ENCODE results near the gene TRIM17. TPM values are rescaled to one million over a fixed set of nuclear protein-coding genes. Genes with fewer than 3 reads are reported as not detected.
A peak's percentile ranks its signal among the peaks of the same experiment; 100 is the strongest.

TRIM17 gene
- total and polyA plus RNA-seq, 7 donors = 0.44 to 0.95 TPM; not detected in 5

- Histone ChIP-seq H3K36me3 (peaks cover 0 to 13% (median 3%) of the 10 kb centered on the region in 4 donors), H3K9me3 (no peaks in the 10 kb centered on the region), H3K4me1 (peaks cover 0 to 47% (median 42%) of the 10 kb centered on the region in 4 donors), H3K27ac (peak overlapping the region in 3 of 4 donors; percentile 81 to 87 (median 85)), H3K4me3 (peak overlapping the region; percentile 75 to 99 (median 83)), H3K27me3 (no peaks in the 10 kb centered on the region)
- DNase-seq = no peak
- WGBS, 2 donors = 8 to 31% methylated on average over 11 of the region's 11 CpGs
- intact Hi-C loops (cut with DNase I) = loop anchor here (5.0 kb wide), 2 partner anchors 193 to 268 kb away; no protein-coding TSS in a partner anchor
- TF ChIP-seq POLR2A (IDR thresholded peaks at IDR 0.05) = no peak
- TF ChIP-seq CTCF (IDR thresholded peaks at IDR 0.05) = no peak
- TF ChIP-seq POLR2AphosphoS5 (IDR thresholded peaks at IDR 0.05) = no peak
- TF ChIP-seq EP300 (IDR thresholded peaks at IDR 0.05) = no peak
Measured at GRCh38 chr1:228405200-228405978, 11.3 kb downstream of the TRIM17 start.

- Histone ChIP-seq H3K27ac (no peak overlapping the region), H3K27me3 (no peaks in the 10 kb centered on the region), H3K9me3 (no peaks in the 10 kb centered on the region), H3K4me1 (peaks cover 0 to 47% (median 42%) of the 10 kb centered on the region in 4 donors), H3K4me3 (no peak overlapping the region), H3K36me3 (peaks cover 0 to 23% (median 8%) of the 10 kb centered on the region in 4 donors)
- WGBS, 2 donors = 76 to 79% methylated on average over 3 of the region's 3 CpGs
- no peak for TF ChIP-seq EP300 (IDR thresholded peaks at IDR 0.05)
- no peak for TF ChIP-seq POLR2A (IDR thresholded peaks at IDR 0.05)
- TF ChIP-seq CTCF (IDR thresholded peaks at IDR 0.05) = no peak
- TF ChIP-seq POLR2AphosphoS5 (IDR thresholded peaks at IDR 0.05) = no peak
- DNase-seq = no peak
- intact Hi-C loops (cut with DNase I) = no loop called here
Measured at GRCh38 chr1:228404107-228404720, 12.4 kb downstream of the TRIM17 start.

- peaks cover 0 to 45% (median 41%) of the 10 kb centered on the region in 4 donors for H3K4me1 ChIP-seq
- DNase-seq = no peak
- H3K27me3 ChIP-seq = no peaks in the 10 kb centered on the region
- no peaks in the 10 kb centered on the region for H3K9me3 ChIP-seq
- 95% methylated on average over 9 of the region's 9 CpGs for WGBS, 2 donors
- no peak overlapping the region for H3K27ac ChIP-seq
- no peak overlapping the region for H3K4me3 ChIP-seq
- H3K36me3 ChIP-seq = peaks cover 0 to 32% (median 8%) of the 10 kb centered on the region in 4 donors
- TF ChIP-seq POLR2A (IDR thresholded peaks at IDR 0.05) = no peak
- no peak for TF ChIP-seq CTCF (IDR thresholded peaks at IDR 0.05)
- TF ChIP-seq POLR2AphosphoS5 (IDR thresholded peaks at IDR 0.05) = no peak
- TF ChIP-seq EP300 (IDR thresholded peaks at IDR 0.05) = no peak
- intact Hi-C loops (cut with DNase I) = no loop called here
Measured at GRCh38 chr1:228403231-228403631, 13.4 kb downstream of the TRIM17 start.

DNA sequence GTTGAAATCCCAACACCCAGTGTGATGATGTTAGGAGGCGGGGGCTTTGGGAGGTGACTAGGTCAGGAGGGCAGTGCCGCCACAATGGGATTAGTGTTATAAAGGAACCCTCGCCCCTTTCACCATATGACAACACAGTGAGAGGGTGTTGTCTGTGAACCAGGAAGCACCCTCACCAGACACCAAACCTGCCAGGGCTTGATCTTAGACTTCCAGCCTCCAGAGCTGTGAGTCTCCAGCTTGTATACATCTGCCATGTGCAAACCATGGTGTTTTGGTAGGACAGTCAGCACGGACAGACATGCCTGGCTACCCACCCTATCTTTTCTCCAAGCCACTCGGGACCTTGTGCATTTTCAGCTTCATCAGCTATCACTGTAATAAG is 14.0 kb downstream of the TRIM17 start:
- TF ChIP-seq CTCF (IDR thresholded peaks at IDR 0.05) (no peak), POLR2AphosphoS5 (IDR thresholded peaks at IDR 0.05) (no peak), POLR2A (IDR thresholded peaks at IDR 0.05) (no peak), EP300 (IDR thresholded peaks at IDR 0.05) (no peak)
- no peak for DNase-seq
- Histone ChIP-seq H3K4me1 (peaks cover 0 to 39% (median 36%) of the 10 kb centered on the region in 4 donors), H3K4me3 (no peak overlapping the region), H3K27me3 (no peaks in the 10 kb centered on the region), H3K9me3 (no peaks in the 10 kb centered on the region), H3K36me3 (peaks cover 0 to 38% (median 9%) of the 10 kb centered on the region in 4 donors), H3K27ac (no peak overlapping the region)
- intact Hi-C loops (cut with DNase I) = no loop called here
- WGBS, 2 donors = 86 to 94% methylated on average over 5 of the region's 5 CpGs
